ENCODE data around the gene USP24.

DNA sequence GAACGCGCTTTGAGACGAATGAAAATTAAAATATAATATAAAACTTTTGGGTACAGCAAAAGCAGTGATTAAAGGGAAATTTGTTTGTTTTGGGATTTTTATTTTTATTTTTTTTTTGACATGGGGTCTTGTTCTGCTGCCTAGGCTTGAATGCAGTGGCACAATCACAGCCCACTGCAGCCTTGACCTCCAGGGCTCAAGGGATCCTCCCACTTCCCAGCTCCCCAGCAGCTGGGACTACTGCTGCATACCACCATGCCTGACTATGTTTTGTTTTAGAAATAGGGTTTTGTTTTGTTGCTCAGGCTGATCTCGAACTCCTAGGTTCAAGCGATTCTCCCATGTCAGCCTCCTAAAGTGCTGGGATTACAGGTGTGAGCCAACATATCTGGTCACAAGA is 30.3 kb downstream of the USP24 start:
- TF ChIP-seq, protein P1, sequence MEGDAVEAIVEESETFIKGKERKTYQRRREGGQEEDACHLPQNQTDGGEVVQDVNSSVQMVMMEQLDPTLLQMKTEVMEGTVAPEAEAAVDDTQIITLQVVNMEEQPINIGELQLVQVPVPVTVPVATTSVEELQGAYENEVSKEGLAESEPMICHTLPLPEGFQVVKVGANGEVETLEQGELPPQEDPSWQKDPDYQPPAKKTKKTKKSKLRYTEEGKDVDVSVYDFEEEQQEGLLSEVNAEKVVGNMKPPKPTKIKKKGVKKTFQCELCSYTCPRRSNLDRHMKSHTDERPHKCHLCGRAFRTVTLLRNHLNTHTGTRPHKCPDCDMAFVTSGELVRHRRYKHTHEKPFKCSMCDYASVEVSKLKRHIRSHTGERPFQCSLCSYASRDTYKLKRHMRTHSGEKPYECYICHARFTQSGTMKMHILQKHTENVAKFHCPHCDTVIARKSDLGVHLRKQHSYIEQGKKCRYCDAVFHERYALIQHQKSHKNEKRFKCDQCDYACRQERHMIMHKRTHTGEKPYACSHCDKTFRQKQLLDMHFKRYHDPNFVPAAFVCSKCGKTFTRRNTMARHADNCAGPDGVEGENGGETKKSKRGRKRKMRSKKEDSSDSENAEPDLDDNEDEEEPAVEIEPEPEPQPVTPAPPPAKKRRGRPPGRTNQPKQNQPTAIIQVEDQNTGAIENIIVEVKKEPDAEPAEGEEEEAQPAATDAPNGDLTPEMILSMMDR (optimal IDR thresholded peaks at IDR 0.05 in 1 of 3, IDR thresholded peaks at IDR 0.05 in 1 of 3, conservative IDR thresholded peaks at IDR 0.05 in 1 of 3; ENCODE audit: extremely low read depth in 1 of 3, insufficient read depth in 2 of 3, low read length in 3 of 3): no peak
- TF ChIP-seq EZH2 (IDR thresholded peaks at IDR 0.05; ENCODE audit: low read length): no peak

Data from keratinocyte (primary cell).